ENCODE data around the gene FBL. TPM values are rescaled to one million over a fixed set of nuclear protein-coding genes. Genes with fewer than 3 reads are reported as not detected.

The FBL gene
- polyA plus RNA-seq, 1 donor (not counting 4 experiments of a cell fraction or from before 2014, with no cell fraction given), result 357 TPM

- H3K27me3 ChIP-seq (ENCODE audit: control insufficient read depth, extremely low read depth, insufficient read depth, low read length), result no peaks in the 10 kb centered on the region
- DNase-seq (ENCODE audit: low read depth, low spot score) (no peak), FAIRE-seq (no peak)
- H3K36me3 ChIP-seq (ENCODE audit: control insufficient read depth in 2 of 2, extremely low read depth in 1 of 2, insufficient read depth in 2 of 2, low read length in 2 of 2), result no peaks in the 10 kb centered on the region
- H2AFZ ChIP-seq (ENCODE audit: control insufficient read depth, low read length), result no peak overlapping the region
- no peaks in the 10 kb centered on the region for H3K9me3 ChIP-seq (ENCODE audit: control insufficient read depth, low read depth, low read length)
- no peaks in the 10 kb centered on the region for H3K9me1 ChIP-seq (ENCODE audit: control insufficient read depth, extremely low read depth, insufficient read depth, low read length)
- H3K27ac ChIP-seq (ENCODE audit: control insufficient read depth, insufficient read depth, low read length), result no peak overlapping the region
- H3K4me2 ChIP-seq (ENCODE audit: control insufficient read depth, extremely low read depth, insufficient read depth, low read depth, low read length), result no peak overlapping the region
- H3K79me2 ChIP-seq (ENCODE audit: control insufficient read depth, insufficient read depth, low read length), result no peaks in the 10 kb centered on the region
- no peaks in the 10 kb centered on the region for H4K20me1 ChIP-seq (ENCODE audit: control insufficient read depth, extremely low read depth, insufficient read depth, low read length)
- H3K4me1 ChIP-seq (ENCODE audit: control insufficient read depth, extremely low read depth, insufficient read depth, low read length), result no peaks in the 10 kb centered on the region
- no peak overlapping the region for H3K4me3 ChIP-seq (ENCODE audit: control insufficient read depth in 2 of 3, extremely low read depth in 1 of 3, insufficient read depth in 2 of 3, low read depth in 1 of 3, low read length in 3 of 3)
- no peak overlapping the region for H3K9ac ChIP-seq (ENCODE audit: control insufficient read depth, extremely low read depth, insufficient read depth, low read length)
- TF ChIP-seq EZH2 (IDR thresholded peaks at IDR 0.05; ENCODE audit: low read length) (no peak), CTCF (optimal IDR thresholded peaks at IDR 0.05 in 1 of 3, IDR thresholded peaks at IDR 0.05 in 1 of 3, conservative IDR thresholded peaks at IDR 0.05 in 1 of 3; ENCODE audit: extremely low read depth in 1 of 3, insufficient read depth in 2 of 3, low read length in 3 of 3) (no peak)
- dilution Hi-C loops (cut with MboI; ENCODE audit: extremely low pct_ligation_motif_present, low sequenced_read_pairs), result no loop called here
Observed at GRCh38 chr19:39811064-39811463, 35.1 kb downstream of the FBL start.

DNA sequence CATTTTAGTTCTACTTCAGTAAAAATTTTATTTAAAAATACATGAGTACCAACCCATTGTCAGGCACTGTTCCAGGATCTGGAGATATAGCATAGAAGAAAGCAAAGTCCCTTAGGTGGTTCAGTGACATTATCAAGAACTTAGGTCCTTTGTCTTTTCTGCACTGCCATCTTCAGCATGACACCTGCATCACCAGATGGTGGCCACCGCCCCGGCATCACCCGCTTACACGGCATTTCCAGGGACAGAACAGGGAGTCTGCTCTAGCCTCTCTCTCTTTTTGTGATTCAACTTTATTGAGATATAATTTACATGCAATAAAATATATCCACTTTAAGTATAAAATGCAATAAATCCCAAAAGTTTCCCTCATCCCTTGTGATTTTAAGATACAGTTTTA is 35.8 kb downstream of the FBL start:
- no peaks in the 10 kb centered on the region for H4K20me1 ChIP-seq (ENCODE audit: control insufficient read depth, extremely low read depth, insufficient read depth, low read length)
- no peaks in the 10 kb centered on the region for H3K27me3 ChIP-seq (ENCODE audit: control insufficient read depth, extremely low read depth, insufficient read depth, low read length)
- H2AFZ ChIP-seq (ENCODE audit: control insufficient read depth, low read length), result no peak overlapping the region
- dilution Hi-C loops (cut with MboI; ENCODE audit: extremely low pct_ligation_motif_present, low sequenced_read_pairs), result no loop called here
- no peaks in the 10 kb centered on the region for H3K36me3 ChIP-seq (ENCODE audit: control insufficient read depth in 2 of 2, extremely low read depth in 1 of 2, insufficient read depth in 2 of 2, low read length in 2 of 2)
- no peak for DNase-seq (ENCODE audit: low read depth, low spot score)
- no peak overlapping the region for H3K4me2 ChIP-seq (ENCODE audit: control insufficient read depth, extremely low read depth, insufficient read depth, low read depth, low read length)
- H3K79me2 ChIP-seq (ENCODE audit: control insufficient read depth, insufficient read depth, low read length), result no peaks in the 10 kb centered on the region
- no peaks in the 10 kb centered on the region for H3K9me3 ChIP-seq (ENCODE audit: control insufficient read depth, low read depth, low read length)
- no peaks in the 10 kb centered on the region for H3K9me1 ChIP-seq (ENCODE audit: control insufficient read depth, extremely low read depth, insufficient read depth, low read length)
- no peak overlapping the region for H3K9ac ChIP-seq (ENCODE audit: control insufficient read depth, extremely low read depth, insufficient read depth, low read length)
- H3K27ac ChIP-seq (ENCODE audit: control insufficient read depth, insufficient read depth, low read length), result no peak overlapping the region
- no peak overlapping the region for H3K4me3 ChIP-seq (ENCODE audit: control insufficient read depth in 2 of 3, extremely low read depth in 1 of 3, insufficient read depth in 2 of 3, low read depth in 1 of 3, low read length in 3 of 3)
- no peak for FAIRE-seq
- H3K4me1 ChIP-seq (ENCODE audit: control insufficient read depth, extremely low read depth, insufficient read depth, low read length), result no peaks in the 10 kb centered on the region
- TF ChIP-seq CTCF (optimal IDR thresholded peaks at IDR 0.05 in 1 of 3, IDR thresholded peaks at IDR 0.05 in 1 of 3, conservative IDR thresholded peaks at IDR 0.05 in 1 of 3; ENCODE audit: extremely low read depth in 1 of 3, insufficient read depth in 2 of 3, low read length in 3 of 3) (no peak), EZH2 (IDR thresholded peaks at IDR 0.05; ENCODE audit: low read length) (no peak)

Measured in keratinocyte (primary cell).